Measurements from ENCODE around the gene TAF10.

TAF10 gene

DNA sequence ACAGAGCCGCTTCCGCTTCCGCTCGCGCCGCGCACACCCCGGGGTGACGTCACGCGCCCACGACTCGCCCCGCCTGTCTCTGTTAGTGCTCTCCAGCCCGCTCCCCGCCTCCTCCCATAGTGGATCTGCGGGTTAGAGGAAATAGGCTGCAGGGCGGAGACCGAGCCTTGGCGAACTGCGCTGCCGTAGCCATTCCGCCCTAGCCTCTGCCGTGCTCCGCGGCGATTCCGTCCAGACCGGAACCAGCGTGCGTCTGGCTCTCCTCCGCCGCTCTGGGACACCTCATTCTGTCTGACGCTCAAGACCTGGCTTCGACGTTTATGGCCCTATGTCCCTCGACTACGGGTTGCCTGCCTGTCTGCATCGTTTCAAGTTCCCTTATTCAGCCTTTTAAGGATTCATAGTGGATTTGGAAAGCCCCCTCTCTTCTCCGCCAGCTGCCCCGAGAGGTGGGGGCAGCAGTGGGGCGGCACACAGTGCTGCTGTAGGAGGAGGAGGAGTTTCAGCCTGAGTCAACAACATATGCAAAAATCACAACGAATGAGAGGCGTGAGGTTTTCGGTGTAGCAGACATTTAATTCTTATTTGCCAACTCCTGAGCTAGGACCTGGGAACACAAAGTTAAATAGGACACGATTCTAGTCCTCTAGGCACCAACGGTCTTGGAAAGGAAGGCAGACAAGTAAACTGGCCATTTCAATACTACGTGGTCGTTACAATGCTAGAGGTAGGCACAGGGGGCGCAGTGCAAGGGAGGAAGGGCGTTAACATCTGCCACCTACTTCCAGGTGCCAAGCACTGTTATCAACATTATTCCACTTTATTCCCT lies at the start of gene TAF10:
Gene TAF10 (minus strand): TSS at position 4 of the 829 bp plus-strand sequence. CDS start 27 bp downstream, outside the sequence.
- Histone ChIP-seq H3K4me3 (ENCODE audit: low read length in 2 of 2) (peak within 1 kb of the TSS; percentile 87 to 94), H3K9me3 (ENCODE audit: control insufficient read depth in 2 of 2, low read length in 2 of 2) (no peaks in the 10 kb centered on the region), H3K36me3 (ENCODE audit: control insufficient read depth in 2 of 2, insufficient read depth in 2 of 2, low read length in 2 of 2) (peaks cover 43 to 61% of the 10 kb centered on the region in 2 donors), H3K4me1 (ENCODE audit: control insufficient read depth in 2 of 2, insufficient read depth in 2 of 2, low read length in 2 of 2) (peaks cover 31 to 40% of the 10 kb centered on the region in 2 donors), H3K27ac (ENCODE audit: low read depth in 2 of 2, low read length in 2 of 2) (peak within 1 kb of the TSS; percentile 100), H3K9ac (ENCODE audit: low read depth in 1 of 2, low read length in 2 of 2) (peak within 1 kb of the TSS; percentile 93 to 100), H3K27me3 (ENCODE audit: control insufficient read depth in 2 of 2, insufficient read depth in 2 of 2, low read length in 2 of 2) (no peaks in the 10 kb centered on the region)

- Histone ChIP-seq H3K4me1 (ENCODE audit: control insufficient read depth in 2 of 2, insufficient read depth in 2 of 2, low read length in 2 of 2) (no peaks in the 10 kb centered on the region), H3K36me3 (ENCODE audit: control insufficient read depth in 2 of 2, insufficient read depth in 2 of 2, low read length in 2 of 2) (no peaks in the 10 kb centered on the region), H3K9ac (ENCODE audit: low read depth in 1 of 2, low read length in 2 of 2) (no peak overlapping the region), H3K4me3 (ENCODE audit: low read length in 2 of 2) (no peak overlapping the region), H3K27me3 (ENCODE audit: control insufficient read depth in 2 of 2, insufficient read depth in 2 of 2, low read length in 2 of 2) (peaks cover 12 to 16% of the 10 kb centered on the region in 2 donors), H3K9me3 (ENCODE audit: control insufficient read depth in 2 of 2, low read length in 2 of 2) (no peaks in the 10 kb centered on the region), H3K27ac (ENCODE audit: low read depth in 2 of 2, low read length in 2 of 2) (no peak overlapping the region)
Measured at GRCh38 chr11:6660712-6661111, 48.7 kb upstream of the TAF10 start.

- Histone ChIP-seq H3K36me3 (ENCODE audit: control insufficient read depth in 2 of 2, insufficient read depth in 2 of 2, low read length in 2 of 2) (no peaks in the 10 kb centered on the region), H3K4me3 (ENCODE audit: low read length in 2 of 2) (no peak overlapping the region), H3K9ac (ENCODE audit: low read depth in 1 of 2, low read length in 2 of 2) (no peak overlapping the region), H3K27ac (ENCODE audit: low read depth in 2 of 2, low read length in 2 of 2) (no peak overlapping the region), H3K9me3 (ENCODE audit: control insufficient read depth in 2 of 2, low read length in 2 of 2) (no peaks in the 10 kb centered on the region), H3K4me1 (ENCODE audit: control insufficient read depth in 2 of 2, insufficient read depth in 2 of 2, low read length in 2 of 2) (no peaks in the 10 kb centered on the region), H3K27me3 (ENCODE audit: control insufficient read depth in 2 of 2, insufficient read depth in 2 of 2, low read length in 2 of 2) (peaks cover 23 to 29% of the 10 kb centered on the region in 2 donors)
Measured at GRCh38 chr11:6658647-6659046, 46.6 kb upstream of the TAF10 start.

- Histone ChIP-seq H3K27me3 (ENCODE audit: control insufficient read depth in 2 of 2, insufficient read depth in 2 of 2, low read length in 2 of 2) (peaks cover 23 to 29% of the 10 kb centered on the region in 2 donors), H3K9ac (ENCODE audit: low read depth in 1 of 2, low read length in 2 of 2) (no peak overlapping the region), H3K27ac (ENCODE audit: low read depth in 2 of 2, low read length in 2 of 2) (no peak overlapping the region), H3K9me3 (ENCODE audit: control insufficient read depth in 2 of 2, low read length in 2 of 2) (no peaks in the 10 kb centered on the region), H3K4me3 (ENCODE audit: low read length in 2 of 2) (no peak overlapping the region), H3K36me3 (ENCODE audit: control insufficient read depth in 2 of 2, insufficient read depth in 2 of 2, low read length in 2 of 2) (no peaks in the 10 kb centered on the region), H3K4me1 (ENCODE audit: control insufficient read depth in 2 of 2, insufficient read depth in 2 of 2, low read length in 2 of 2) (peaks cover 0 to 3% of the 10 kb centered on the region in 2 donors)
Measured at GRCh38 chr11:6657346-6657745, 45.3 kb upstream of the TAF10 start.

GRCh38 chr11:6656936-6657335 lies 44.9 kb upstream of the TAF10 start:
- H3K4me1 ChIP-seq (ENCODE audit: control insufficient read depth in 2 of 2, insufficient read depth in 2 of 2, low read length in 2 of 2), result peaks cover 0 to 4% of the 10 kb centered on the region in 2 donors
- H3K4me3 ChIP-seq (ENCODE audit: low read length in 2 of 2), result no peak overlapping the region
- H3K9me3 ChIP-seq (ENCODE audit: control insufficient read depth in 2 of 2, low read length in 2 of 2), result no peaks in the 10 kb centered on the region
- H3K27me3 ChIP-seq (ENCODE audit: control insufficient read depth in 2 of 2, insufficient read depth in 2 of 2, low read length in 2 of 2), result peaks cover 23 to 29% of the 10 kb centered on the region in 2 donors
- no peak overlapping the region for H3K9ac ChIP-seq (ENCODE audit: low read depth in 1 of 2, low read length in 2 of 2)
- no peaks in the 10 kb centered on the region for H3K36me3 ChIP-seq (ENCODE audit: control insufficient read depth in 2 of 2, insufficient read depth in 2 of 2, low read length in 2 of 2)
- H3K27ac ChIP-seq (ENCODE audit: low read depth in 2 of 2, low read length in 2 of 2), result no peak overlapping the region

- Histone ChIP-seq H3K27ac (ENCODE audit: low read depth in 2 of 2, low read length in 2 of 2) (no peak overlapping the region), H3K9me3 (ENCODE audit: control insufficient read depth in 2 of 2, low read length in 2 of 2) (no peaks in the 10 kb centered on the region), H3K36me3 (ENCODE audit: control insufficient read depth in 2 of 2, insufficient read depth in 2 of 2, low read length in 2 of 2) (no peaks in the 10 kb centered on the region), H3K27me3 (ENCODE audit: control insufficient read depth in 2 of 2, insufficient read depth in 2 of 2, low read length in 2 of 2) (peaks cover 23 to 29% of the 10 kb centered on the region in 2 donors), H3K4me1 (ENCODE audit: control insufficient read depth in 2 of 2, insufficient read depth in 2 of 2, low read length in 2 of 2) (peaks cover 0 to 4% of the 10 kb centered on the region in 2 donors), H3K4me3 (ENCODE audit: low read length in 2 of 2) (no peak overlapping the region), H3K9ac (ENCODE audit: low read depth in 1 of 2, low read length in 2 of 2) (peak overlapping the region in 1 of 2 donors; percentile 63)
Measured at GRCh38 chr11:6656584-6656915, 44.5 kb upstream of the TAF10 start.

GRCh38 chr11:6655790-6656583 lies 44.0 kb upstream of the TAF10 start, which contains the start of gene DCHS1:
DCHS1 (minus strand) TSS chr11:6655809; CDS start chr11:6641613, 14,196 bp downstream.
- peaks cover 0 to 4% of the 10 kb centered on the region in 2 donors for H3K4me1 ChIP-seq (ENCODE audit: control insufficient read depth in 2 of 2, insufficient read depth in 2 of 2, low read length in 2 of 2)
- peak within 1 kb of the TSS; percentile 49 to 66 for H3K4me3 ChIP-seq (ENCODE audit: low read length in 2 of 2)
- no peaks in the 10 kb centered on the region for H3K9me3 ChIP-seq (ENCODE audit: control insufficient read depth in 2 of 2, low read length in 2 of 2)
- no peaks in the 10 kb centered on the region for H3K36me3 ChIP-seq (ENCODE audit: control insufficient read depth in 2 of 2, insufficient read depth in 2 of 2, low read length in 2 of 2)
- H3K27ac ChIP-seq (ENCODE audit: low read depth in 2 of 2, low read length in 2 of 2), result peak within 1 kb of the TSS; percentile 41 to 53
- H3K9ac ChIP-seq (ENCODE audit: low read depth in 1 of 2, low read length in 2 of 2), result peak within 1 kb of the TSS; percentile 38 to 63
- peaks cover 23 to 29% of the 10 kb centered on the region in 2 donors for H3K27me3 ChIP-seq (ENCODE audit: control insufficient read depth in 2 of 2, insufficient read depth in 2 of 2, low read length in 2 of 2)

GRCh38 chr11:6655020-6655789 lies 43.2 kb upstream of the TAF10 start:
- Histone ChIP-seq H3K4me1 (ENCODE audit: control insufficient read depth in 2 of 2, insufficient read depth in 2 of 2, low read length in 2 of 2) (peaks cover 0 to 4% of the 10 kb centered on the region in 2 donors), H3K9me3 (ENCODE audit: control insufficient read depth in 2 of 2, low read length in 2 of 2) (no peaks in the 10 kb centered on the region), H3K9ac (ENCODE audit: low read depth in 1 of 2, low read length in 2 of 2) (peak overlapping the region in 1 of 2 donors; percentile 51), H3K36me3 (ENCODE audit: control insufficient read depth in 2 of 2, insufficient read depth in 2 of 2, low read length in 2 of 2) (no peaks in the 10 kb centered on the region), H3K27me3 (ENCODE audit: control insufficient read depth in 2 of 2, insufficient read depth in 2 of 2, low read length in 2 of 2) (peaks cover 23 to 29% of the 10 kb centered on the region in 2 donors), H3K4me3 (ENCODE audit: low read length in 2 of 2) (peak overlapping the region; percentile 45 to 66), H3K27ac (ENCODE audit: low read depth in 2 of 2, low read length in 2 of 2) (peak overlapping the region; percentile 41 to 53)

GRCh38 chr11:6654281-6655019 lies 42.4 kb upstream of the TAF10 start:
- H3K4me3 ChIP-seq (ENCODE audit: low read length in 2 of 2), result peak overlapping the region; percentile 45 to 66
- peaks cover 23 to 33% of the 10 kb centered on the region in 2 donors for H3K27me3 ChIP-seq (ENCODE audit: control insufficient read depth in 2 of 2, insufficient read depth in 2 of 2, low read length in 2 of 2)
- peak overlapping the region in 1 of 2 donors; percentile 51 for H3K9ac ChIP-seq (ENCODE audit: low read depth in 1 of 2, low read length in 2 of 2)
- H3K9me3 ChIP-seq (ENCODE audit: control insufficient read depth in 2 of 2, low read length in 2 of 2), result no peaks in the 10 kb centered on the region
- H3K36me3 ChIP-seq (ENCODE audit: control insufficient read depth in 2 of 2, insufficient read depth in 2 of 2, low read length in 2 of 2), result no peaks in the 10 kb centered on the region
- H3K27ac ChIP-seq (ENCODE audit: low read depth in 2 of 2, low read length in 2 of 2), result peak overlapping the region; percentile 41 to 53
- peaks cover 0 to 4% of the 10 kb centered on the region in 2 donors for H3K4me1 ChIP-seq (ENCODE audit: control insufficient read depth in 2 of 2, insufficient read depth in 2 of 2, low read length in 2 of 2)
